GM10266 (cell line): ENCODE results near the gene GTF3C1.

ENCODE experiments used
- DNase-seq: peaks from one replicate; pipeline ENCODE4 v3.0.0; 2012; ENCODE audit errors: extremely low spot score
- TF ChIP-seq, protein P1 (sequence below): IDR thresholded peaks from 2 replicates; pipeline ENCODE4 v1.5.1; 2012; ENCODE audit warnings: mild to moderate bottlenecking, low read depth; ENCODE audit not compliant: control insufficient read depth, insufficient read depth; ENCODE audit errors: missing control alignments

The GTF3C1 gene

DNA sequence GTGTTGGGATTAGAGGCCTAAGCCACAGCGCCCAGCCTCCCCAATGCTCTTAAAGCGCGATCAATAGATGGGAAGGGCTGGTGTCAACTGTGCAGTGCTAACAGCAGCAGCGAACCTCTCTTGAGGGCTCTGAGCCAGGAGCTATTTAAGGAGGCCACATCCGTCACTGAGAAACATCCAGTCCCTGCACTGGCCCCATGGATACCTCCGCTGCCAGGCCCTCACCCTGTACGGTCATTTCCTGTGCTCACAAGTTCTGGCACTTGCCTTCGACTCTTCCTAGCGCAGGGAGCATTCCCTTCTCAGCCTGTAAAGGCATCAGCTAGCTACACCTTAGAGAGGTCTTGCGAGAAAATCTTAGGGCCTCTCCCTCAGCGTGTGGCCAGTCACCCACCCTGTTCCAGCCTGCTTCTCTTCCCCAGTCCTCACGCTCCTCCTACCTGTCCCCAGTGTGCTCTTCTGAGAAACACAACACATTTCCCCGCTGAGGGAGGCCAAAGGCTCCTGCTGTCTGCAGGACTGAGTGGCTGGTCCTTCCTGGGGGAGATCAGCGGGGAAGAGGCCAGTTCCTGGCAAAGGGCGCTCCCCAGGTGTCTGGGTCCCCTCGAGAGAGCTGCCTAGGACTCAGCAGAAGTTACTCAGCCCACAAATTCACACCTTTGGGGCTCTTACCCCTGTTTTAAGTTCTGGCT is 28.6 kb downstream of the GTF3C1 start:
- TF ChIP-seq, protein P1, sequence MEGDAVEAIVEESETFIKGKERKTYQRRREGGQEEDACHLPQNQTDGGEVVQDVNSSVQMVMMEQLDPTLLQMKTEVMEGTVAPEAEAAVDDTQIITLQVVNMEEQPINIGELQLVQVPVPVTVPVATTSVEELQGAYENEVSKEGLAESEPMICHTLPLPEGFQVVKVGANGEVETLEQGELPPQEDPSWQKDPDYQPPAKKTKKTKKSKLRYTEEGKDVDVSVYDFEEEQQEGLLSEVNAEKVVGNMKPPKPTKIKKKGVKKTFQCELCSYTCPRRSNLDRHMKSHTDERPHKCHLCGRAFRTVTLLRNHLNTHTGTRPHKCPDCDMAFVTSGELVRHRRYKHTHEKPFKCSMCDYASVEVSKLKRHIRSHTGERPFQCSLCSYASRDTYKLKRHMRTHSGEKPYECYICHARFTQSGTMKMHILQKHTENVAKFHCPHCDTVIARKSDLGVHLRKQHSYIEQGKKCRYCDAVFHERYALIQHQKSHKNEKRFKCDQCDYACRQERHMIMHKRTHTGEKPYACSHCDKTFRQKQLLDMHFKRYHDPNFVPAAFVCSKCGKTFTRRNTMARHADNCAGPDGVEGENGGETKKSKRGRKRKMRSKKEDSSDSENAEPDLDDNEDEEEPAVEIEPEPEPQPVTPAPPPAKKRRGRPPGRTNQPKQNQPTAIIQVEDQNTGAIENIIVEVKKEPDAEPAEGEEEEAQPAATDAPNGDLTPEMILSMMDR = no peak
- DNase-seq = no peak

DNA sequence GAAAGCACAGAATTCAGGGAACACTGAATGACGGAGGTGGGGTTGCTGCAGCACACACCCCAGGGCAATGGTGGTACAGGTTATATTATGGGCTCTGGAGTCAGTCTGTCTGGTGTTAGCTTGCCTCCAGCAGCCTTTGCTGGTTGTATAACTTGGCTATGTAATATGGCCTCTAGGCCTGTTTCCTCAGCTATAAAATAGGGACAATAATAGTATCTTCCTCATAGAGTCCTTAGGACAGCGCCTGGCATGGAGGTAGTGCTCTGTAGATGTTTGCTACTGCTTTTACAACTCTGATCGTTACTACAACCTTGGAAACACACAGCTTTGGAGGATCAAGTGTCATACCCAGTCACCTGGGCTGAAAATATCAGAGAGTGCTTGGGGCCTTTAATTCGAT is 31.5 kb downstream of the GTF3C1 start:
- no peak for DNase-seq
- TF ChIP-seq, protein P1 = no peak

DNA sequence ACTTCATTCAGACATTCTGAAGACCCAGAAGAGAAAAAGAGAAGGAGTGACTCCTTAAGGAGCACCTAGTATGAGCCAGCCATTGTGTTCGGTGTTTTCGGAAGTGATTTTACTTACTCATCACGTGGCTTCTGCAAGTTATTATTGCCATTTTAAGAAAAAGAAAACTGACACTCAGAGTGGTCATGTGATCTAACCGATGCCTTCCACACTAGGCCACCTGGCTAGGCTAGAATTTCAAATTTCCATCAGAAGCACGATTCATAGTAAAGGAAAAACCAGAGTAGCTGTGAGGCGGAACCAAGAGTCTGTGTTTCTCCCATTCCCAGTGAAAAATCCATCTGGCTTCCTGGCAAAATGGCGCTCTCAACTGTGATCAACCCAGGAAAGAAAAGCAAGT is 32.0 kb downstream of the GTF3C1 start:
- no peak for DNase-seq
- TF ChIP-seq, protein P1 = no peak

DNA sequence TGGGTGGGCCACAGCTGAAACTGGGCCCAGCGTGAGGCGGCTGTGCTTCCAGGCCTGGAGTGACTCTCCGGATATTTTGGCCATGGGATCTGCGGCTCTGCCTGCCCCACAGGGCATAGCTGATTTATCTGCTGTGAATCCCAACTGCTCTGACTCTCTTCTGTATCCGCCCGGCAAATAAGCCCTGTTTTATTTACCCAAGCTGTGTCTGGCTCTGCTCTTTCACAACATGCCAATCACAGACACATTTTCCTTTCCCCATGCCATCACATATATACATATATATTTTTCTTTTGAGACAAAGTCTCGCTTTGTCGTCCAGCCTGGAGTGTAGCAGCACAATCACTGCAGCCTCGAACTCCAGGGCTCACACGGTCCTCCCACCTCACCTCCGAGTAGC is 33.3 kb downstream of the GTF3C1 start:
- DNase-seq = no peak
- TF ChIP-seq, protein P1 = no peak

DNA sequence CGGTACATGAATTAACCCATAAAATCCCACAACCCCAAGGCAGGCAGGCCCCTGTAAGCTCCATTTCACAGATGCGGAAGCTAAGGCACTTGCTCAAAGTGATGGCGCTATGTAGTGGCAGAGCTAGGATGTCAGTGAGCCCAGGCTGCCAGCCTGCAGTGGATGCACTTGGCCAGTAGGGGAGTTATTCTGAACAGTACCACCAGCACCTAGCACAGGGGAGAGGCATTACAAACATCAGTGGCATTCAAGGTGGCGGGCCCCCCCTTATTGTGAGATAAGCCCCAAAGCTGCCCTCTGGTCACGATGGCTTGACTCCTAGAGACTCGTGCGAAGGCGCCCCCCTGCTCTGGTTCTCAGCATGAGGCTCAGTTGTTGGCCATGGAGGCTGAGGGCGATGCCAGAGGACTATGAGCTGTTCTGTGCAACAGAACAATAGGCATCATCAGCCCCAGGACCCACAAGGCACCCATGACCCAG is 33.8 kb downstream of the GTF3C1 start:
- TF ChIP-seq, protein P1 = peak; percentile 55
- peak; percentile 37 for DNase-seq

DNA sequence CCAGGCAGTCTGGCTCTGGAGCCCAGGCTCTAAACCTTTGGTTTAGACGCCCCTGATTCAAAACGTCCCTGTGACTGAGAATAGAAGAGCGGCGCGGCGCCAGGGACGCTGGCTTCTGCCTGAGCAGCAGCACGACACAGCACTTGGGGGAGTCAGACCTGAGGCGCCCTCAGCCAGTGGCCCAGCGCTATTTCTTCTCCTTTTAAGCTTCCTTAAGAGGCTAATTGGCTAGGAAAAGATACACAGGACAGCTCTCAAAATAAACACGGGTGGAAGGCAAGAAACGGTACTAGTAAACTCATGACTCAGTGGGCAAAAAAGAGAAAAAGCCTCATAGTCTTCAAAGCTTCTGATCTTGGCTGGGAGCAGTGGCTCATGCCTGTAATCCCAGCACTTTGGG is 34.9 kb downstream of the GTF3C1 start:
- TF ChIP-seq, protein P1 = no peak
- no peak for DNase-seq

DNA sequence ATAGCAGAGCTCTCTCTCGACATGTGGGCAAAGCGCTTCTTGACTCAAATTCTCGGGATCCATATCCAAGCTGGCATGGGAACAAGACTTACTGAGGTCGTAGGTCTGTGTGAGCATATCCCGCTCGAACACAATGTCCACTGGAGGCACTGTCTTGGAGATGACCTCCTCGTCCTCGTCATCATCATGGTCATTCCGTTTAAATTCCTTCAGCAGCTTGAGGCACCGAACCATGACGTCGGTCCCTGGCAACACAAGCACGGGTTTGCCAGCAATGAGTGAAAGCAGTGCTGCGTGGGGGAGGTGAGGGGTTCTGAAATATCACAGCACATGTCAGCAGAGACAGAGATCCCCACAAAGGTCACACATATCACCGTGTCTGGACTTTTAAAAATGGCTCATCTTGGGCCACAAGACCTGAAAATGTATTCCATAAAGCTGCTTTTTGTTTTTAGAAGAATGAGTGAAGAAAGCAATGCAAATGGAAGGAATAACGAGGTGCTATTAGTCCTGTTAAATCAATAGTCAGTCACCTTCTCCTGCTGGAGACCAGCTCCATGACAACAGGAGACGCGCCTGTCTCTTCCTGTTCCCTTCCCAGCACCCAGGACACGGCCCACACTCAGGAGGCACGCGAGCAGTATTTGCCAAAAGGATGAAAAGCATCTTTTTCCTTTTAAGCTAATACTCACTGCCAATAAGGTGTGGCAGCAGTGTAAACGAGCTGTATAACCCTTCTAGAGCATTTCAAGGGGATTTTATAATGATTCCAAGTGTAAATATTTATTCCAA is 37.9 kb downstream of the GTF3C1 start:
- TF ChIP-seq, protein P1 = no peak
- DNase-seq = no peak
